ENCODE measurements around the gene PRMT9.

Gene PRMT9

GRCh38 chr4:147678796-147679549 is 5.0 kb downstream of the PRMT9 start:
- DNase-seq (ENCODE audit: low read depth) = no peak

GRCh38 chr4:147678106-147678505 is 5.9 kb downstream of the PRMT9 start:
- DNase-seq (ENCODE audit: low read depth) = no peak

- DNase-seq (ENCODE audit: low read depth) = no peak
These were observed 9.5 kb downstream of the PRMT9 start for GRCh38 chr4:147674496-147674895.

- DNase-seq (ENCODE audit: low read depth) = no peak
These were observed 9.9 kb downstream of the PRMT9 start for GRCh38 chr4:147674073-147674472.

GRCh38 chr4:147658501-147658900 is 25.5 kb downstream of the PRMT9 start:
- no peak for DNase-seq (ENCODE audit: low read depth)

GRCh38 chr4:147655639-147656038 is 28.3 kb downstream of the PRMT9 start:
- no peak for DNase-seq (ENCODE audit: low read depth)

GRCh38 chr4:147651563-147651962 is 32.4 kb downstream of the PRMT9 start:
- DNase-seq (ENCODE audit: low read depth) = no peak

- DNase-seq (ENCODE audit: low read depth) = no peak
These were observed 35.3 kb downstream of the PRMT9 start for GRCh38 chr4:147648656-147649055.

GRCh38 chr4:147645099-147645498 is 38.9 kb downstream of the PRMT9 start:
- DNase-seq (ENCODE audit: low read depth) = no peak

GRCh38 chr4:147644471-147644870 is 39.5 kb downstream of the PRMT9 start:
- DNase-seq (ENCODE audit: low read depth) = no peak

- DNase-seq (ENCODE audit: low read depth) = no peak
These were observed 40.3 kb downstream of the PRMT9 start for GRCh38 chr4:147643616-147644015.

GRCh38 chr4:147640331-147640730 is 43.6 kb downstream of the PRMT9 start:
- DNase-seq (ENCODE audit: low read depth) = no peak

- DNase-seq (ENCODE audit: low read depth) = no peak
These were observed 44.6 kb downstream of the PRMT9 start for GRCh38 chr4:147639388-147639787.

- no peak for DNase-seq (ENCODE audit: low read depth)
These were observed 45.0 kb downstream of the PRMT9 start for GRCh38 chr4:147638942-147639341.

GRCh38 chr4:147638365-147638764 is 45.6 kb downstream of the PRMT9 start:
- no peak for DNase-seq (ENCODE audit: low read depth)

GRCh38 chr4:147635348-147635747 is 48.6 kb downstream of the PRMT9 start:
- no peak for DNase-seq (ENCODE audit: low read depth)

- DNase-seq (ENCODE audit: low read depth) = no peak
These were observed 50.3 kb downstream of the PRMT9 start for GRCh38 chr4:147633643-147634042.

- no peak for DNase-seq (ENCODE audit: low read depth)
These were observed 50.9 kb downstream of the PRMT9 start for GRCh38 chr4:147633113-147633512.

- DNase-seq (ENCODE audit: low read depth) = no peak
These were observed 53.9 kb downstream of the PRMT9 start for GRCh38 chr4:147629783-147630730.

- DNase-seq (ENCODE audit: low read depth) = no peak
These were observed 55.5 kb downstream of the PRMT9 start for GRCh38 chr4:147628415-147628814.

GRCh38 chr4:147626903-147627302 is 57.1 kb downstream of the PRMT9 start:
- no peak for DNase-seq (ENCODE audit: low read depth)

GRCh38 chr4:147625733-147626132 is 58.2 kb downstream of the PRMT9 start:
- no peak for DNase-seq (ENCODE audit: low read depth)

GRCh38 chr4:147620315-147620714 is 63.6 kb downstream of the PRMT9 start:
- DNase-seq (ENCODE audit: low read depth) = no peak

Measured in HS-27A (cell line).